PC-3 (cell line): ENCODE data around the gene ADAMTSL5. TPM values are rescaled to one million over a fixed set of nuclear protein-coding genes. Genes with fewer than 3 reads are reported as not detected.

Experiments
- ATAC-seq: fragments of 200-7000 bp; cut with Tn5 transposase; 2 replicates; pipeline ENCODE4 v1.9.1; 2020; ENCODE audit warnings: mild to moderate bottlenecking, moderate library complexity
- BruUV-seq: library from RNA; stranded (reverse); fragments of 400-500 nt; replicated peaks from 2 replicates; lab custom pipeline; 2021; lab: Mats Ljungman, UMichigan
- CTCF ChIA-PET: fragments of 300-600 bp; sonication (Branson Sonifier 250); formaldehyde crosslinking; loops from one replicate; lab custom pipeline; 2022; ENCODE audit warnings: antibody characterized with exemption; lab: Charles Lee
- POLR2A ChIA-PET: fragments of 300-600 bp; sonication (Branson Sonifier 250); formaldehyde crosslinking; loops from one replicate; lab custom pipeline; 2022; ENCODE audit warnings: antibody characterized with exemption; ENCODE audit not compliant: unreplicated experiment; lab: Charles Lee
- DNase-seq: peaks from one replicate; pipeline ENCODE4 v3.0.0-alpha.2; 2015
- H2AFZ ChIP-seq: fragments of 300-600 bp; sonication (generic); 2 replicates; pipeline ENCODE4 v1.6.0; 2016; ENCODE audit warnings: antibody characterized with exemption, low read length
- H3F3A ChIP-seq: fragments of 300-600 bp; sonication (generic); one replicate; pipeline ENCODE4 v1.6.0; 2017; ENCODE audit warnings: antibody characterized with exemption, low read length, control low read depth, mild to moderate bottlenecking; ENCODE audit not compliant: unreplicated experiment
- H3K27ac ChIP-seq: fragments of 300-600 bp; sonication (generic); 2 replicates; pipeline ENCODE4 v1.5.1; 2016; ENCODE audit warnings: mild to moderate bottlenecking, low read length
- H3K27me3 ChIP-seq: fragments of 300-600 bp; sonication (generic); 2 replicates; pipeline ENCODE4 v1.6.1; 2016; ENCODE audit warnings: low read length, mixed read lengths
- H3K36me3 ChIP-seq: fragments of 300-600 bp; sonication (generic); 2 replicates; pipeline ENCODE4 v1.6.1; 2016; ENCODE audit warnings: low read depth, mixed run types, low read length, mixed read lengths
- H3K4me1 ChIP-seq: fragments of 300-600 bp; sonication (generic); 2 replicates; pipeline ENCODE4 v1.5.1; 2016; ENCODE audit warnings: low read length; ENCODE audit not compliant: insufficient read depth
- H3K4me2 ChIP-seq: fragments of 300-600 bp; sonication (generic); 2 replicates; pipeline ENCODE4 v1.6.0; 2016; ENCODE audit warnings: low read length
- H3K4me3 ChIP-seq: fragments of 300-600 bp; sonication (generic); 2 replicates; pipeline ENCODE4 v1.5.1; 2016; ENCODE audit warnings: mild to moderate bottlenecking, low read length, mixed read lengths
- H3K79me2 ChIP-seq: fragments of 300-600 bp; sonication (generic); 2 replicates; pipeline ENCODE4 v1.6.1; 2017; ENCODE audit warnings: low read length, mixed read lengths
- H3K9ac ChIP-seq: fragments of 300-600 bp; sonication (generic); 2 replicates; pipeline ENCODE4 v1.6.0; 2016; ENCODE audit warnings: mild to moderate bottlenecking, low read length
- H3K9me2 ChIP-seq: fragments of 300-600 bp; sonication (generic); replicated peaks from 2 replicates; pipeline ENCODE4 v1.6.1; 2016; ENCODE audit warnings: mixed run types, low read length, mixed read lengths
- H3K9me3 ChIP-seq: fragments of 300-600 bp; sonication (generic); 2 replicates; pipeline ENCODE4 v1.6.1; 2016; ENCODE audit warnings: low read length, mixed read lengths
- H4K20me1 ChIP-seq: fragments of 300-600 bp; sonication (generic); 2 replicates; pipeline ENCODE4 v1.6.1; 2016; ENCODE audit warnings: low read length, mixed read lengths
- CTCF ChIP-seq: fragments of 300-600 bp; sonication (generic); conservative IDR thresholded peaks from 2 replicates; pipeline ENCODE4 v1.5.1; 2017; ENCODE audit warnings: antibody characterized with exemption, low read depth, mild to moderate bottlenecking, low read length
- EZH2 ChIP-seq: fragments of 300-600 bp; sonication (generic); IDR thresholded peaks from one replicate; pipeline ENCODE4 v1.6.1; 2017; ENCODE audit warnings: antibody characterized with exemption, mild to moderate bottlenecking, low read length; ENCODE audit not compliant: unreplicated experiment
- EZH2phosphoT487 ChIP-seq: fragments of 300-600 bp; sonication (generic); IDR thresholded peaks from 2 replicates; pipeline ENCODE4 v1.6.1; 2018; ENCODE audit warnings: mild to moderate bottlenecking, antibody characterized with exemption, low read length, borderline replicate concordance
- intact Hi-C: fragments of 100-400 bp; cut with micrococcal nuclease; formaldehyde crosslinking; loops from 2 replicates; pipeline ENCODE4 v1.9.0; 2023
- total RNA-seq: library from RNA; depleted of rRNA; stranded (reverse); fragments of >200 nt; gene quantifications from 2 replicates; pipeline ENCODE4 v1.2.3, GENCODE V29; 2014

ADAMTSL5 gene
- total RNA-seq, 1 experiment from 2014 or later: 5.0 TPM

DNA sequence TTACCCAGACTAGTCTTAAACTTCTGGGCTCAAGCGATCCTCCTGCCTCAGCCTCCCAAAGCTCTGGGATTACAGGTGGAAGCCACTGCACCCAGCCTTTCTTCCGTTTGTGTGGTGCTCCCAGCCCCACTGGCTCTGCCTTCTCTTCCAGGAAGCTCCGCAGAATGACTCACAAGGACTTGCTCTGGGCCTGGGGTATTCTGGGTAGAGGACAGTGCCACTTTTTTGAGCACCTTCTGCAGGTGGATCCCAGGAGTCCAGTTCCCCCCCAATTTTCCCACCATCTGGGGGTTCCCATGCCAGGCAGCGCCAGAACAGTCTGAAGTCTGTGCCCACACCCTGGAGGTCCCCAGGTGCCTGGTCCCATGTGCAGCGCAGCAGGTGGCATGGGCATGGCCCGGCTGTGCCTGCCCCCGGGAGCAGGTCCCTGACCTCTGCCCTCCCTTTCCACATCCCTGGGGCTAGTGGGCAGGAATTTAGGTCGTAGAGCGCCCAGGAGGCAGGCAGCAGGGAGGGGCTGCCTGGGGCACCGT, 20.3 kb downstream of the ADAMTSL5 start:
- no peaks in the 10 kb centered on the region for H3F3A ChIP-seq
- no peak overlapping the region for H3K27ac ChIP-seq
- no peaks in the 10 kb centered on the region for H3K9me2 ChIP-seq
- BruUV-seq: no TSS peak
- 0 out of 2 replicates have a peak, but pooled peaks cover 3% of the 10 kb centered on the region for H3K79me2 ChIP-seq
- H3K36me3 ChIP-seq: no peaks in the 10 kb centered on the region
- POLR2A ChIA-PET: no interaction called here
- intact Hi-C loops: no loop called here
- TF ChIP-seq CTCF: no peak
- no peak for TF ChIP-seq EZH2phosphoT487
- no peak for TF ChIP-seq EZH2
- peak; percentile 58 for DNase-seq
- no peaks in the 10 kb centered on the region for H3K27me3 ChIP-seq
- peak; percentile 11; the same call in 1 of the 2 replicates for ATAC-seq
- no peak overlapping the region for H2AFZ ChIP-seq
- no peaks in the 10 kb centered on the region for H3K9me3 ChIP-seq
- peak overlapping the region; percentile 74; the same call in 1 of the 2 replicates for H3K4me3 ChIP-seq
- CTCF ChIA-PET: no interaction called here
- peaks cover 12% of the 10 kb centered on the region for H3K4me1 ChIP-seq
- H4K20me1 ChIP-seq: no peaks in the 10 kb centered on the region
- H3K9ac ChIP-seq: no peak overlapping the region
- peak overlapping the region; percentile 89; the same call in 1 of the 2 replicates for H3K4me2 ChIP-seq

- peak overlapping the region; percentile 74 for H3K4me3 ChIP-seq
- no peak for ATAC-seq
- H3F3A ChIP-seq: no peaks in the 10 kb centered on the region
- H2AFZ ChIP-seq: no peak overlapping the region
- peak overlapping the region; percentile 89 for H3K4me2 ChIP-seq
- no peaks in the 10 kb centered on the region for H4K20me1 ChIP-seq
- POLR2A ChIA-PET: no interaction called here
- H3K27ac ChIP-seq: no peak overlapping the region
- CTCF ChIA-PET: no interaction called here
- no peaks in the 10 kb centered on the region for H3K9me3 ChIP-seq
- BruUV-seq: TSS peak; percentile 38
- intact Hi-C loops: no loop called here
- H3K79me2 ChIP-seq: 0 out of 2 replicates have a peak, but pooled peaks cover 3% of the 10 kb centered on the region
- peak; percentile 16 for DNase-seq
- no peak for TF ChIP-seq CTCF
- no peak for TF ChIP-seq EZH2phosphoT487
- no peak for TF ChIP-seq EZH2
- H3K27me3 ChIP-seq: no peaks in the 10 kb centered on the region
- peak overlapping the region; percentile 45 for H3K9ac ChIP-seq
- peaks cover 12% of the 10 kb centered on the region for H3K4me1 ChIP-seq
- no peaks in the 10 kb centered on the region for H3K9me2 ChIP-seq
- H3K36me3 ChIP-seq: no peaks in the 10 kb centered on the region
These were observed 21.0 kb downstream of the ADAMTSL5 start for GRCh38 chr19:1491849-1492170.

- intact Hi-C loops: no loop called here
- Histone ChIP-seq H3K9me2 (no peaks in the 10 kb centered on the region), H3F3A (no peaks in the 10 kb centered on the region), H4K20me1 (no peaks in the 10 kb centered on the region), H3K27me3 (no peaks in the 10 kb centered on the region), H3K27ac (no peak within 1 kb of the TSS), H3K9me3 (no peaks in the 10 kb centered on the region), H3K79me2 (0 out of 2 replicates have a peak, but pooled peaks cover 3% of the 10 kb centered on the region), H3K4me2 (peak within 1 kb of the TSS; percentile 92), H3K4me1 (peaks cover 12% of the 10 kb centered on the region), H3K9ac (peak within 1 kb of the TSS; percentile 67), H3K4me3 (peak within 1 kb of the TSS; percentile 76), H2AFZ (peak within 1 kb of the TSS; percentile 93), H3K36me3 (no peaks in the 10 kb centered on the region)
- no TSS peak for BruUV-seq
- ChIA-PET CTCF (interaction anchor here (0.6 to 1.0 kb wide), 2 partner anchors 20 to 255 kb away, joined by 3 to 4 read pairs; no protein-coding TSS in a partner anchor), POLR2A (no interaction called here)
- DNase-seq (no peak), ATAC-seq (no peak)
- TF ChIP-seq EZH2 (no peak), EZH2phosphoT487 (no peak), CTCF (no peak)
These were observed 21.5 kb downstream of the ADAMTSL5 start, which contains the start of gene REEP6 for GRCh38 chr19:1491114-1491848. REEP6 (plus strand) TSS chr19:1491181; CDS start chr19:1491270, 89 bp downstream.
